K562 (cell line): ENCODE measurements around the gene CEBPB. TPM values are rescaled to one million over a fixed set of nuclear protein-coding genes. Genes with fewer than 3 reads are reported as not detected.

Experiments used
- ATAC-seq: fragments of 200-7000 bp; cut with Tn5 transposase; 3 replicates; pipeline ENCODE4 v1.9.1; 2020; ENCODE audit warnings: moderate library complexity
- BruUV-seq: library from RNA; stranded (reverse); fragments of 400-500 nt; replicated peaks from 2 replicates; lab custom pipeline; 2021; lab: Mats Ljungman, UMichigan
- CTCF ChIA-PET: fragments of 300-600 bp; formaldehyde crosslinking; extraction: SDS; loops from one replicate; lab custom pipeline; 2021; ENCODE audit warnings: low intra/inter-chr PET ratio; lab: Yijun Ruan, JAX
- POLR2A ChIA-PET: fragments of 300-600, 350-650 bp; sonication (Branson Sonifier 250); formaldehyde crosslinking; extraction: SDS; loops from one replicate; lab custom pipeline; 2021; ENCODE audit warnings: antibody characterized with exemption, inconsistent platforms; lab: Yijun Ruan, JAX
- DNase-seq, 4 experiments: peaks; one replicate each; pipeline versions ENCODE4 v3.0.0 to v3.0.0-alpha.2; 2011 to 2018; ENCODE audit warnings: low spot score in 3 of 4, mixed read lengths in 3 of 4; ENCODE audit errors: extremely low read depth in 1 of 4
- FAIRE-seq: peaks from 2 replicates; lab custom pipeline; 2011; peaks lifted over from hg19 to GRCh38; lab: Jason Lieb, UNC
- H2AFZ ChIP-seq: 2 replicates; pipeline ENCODE4 v1.6.0; 2011; ENCODE audit warnings: low read depth, low read length, control low read depth, inconsistent platforms
- H3K27ac ChIP-seq: fragments of 200-600 bp; 3 replicates; pipeline ENCODE4 v1.8.0; 2011; ENCODE audit warnings: low read depth, mild to moderate bottlenecking, control low read depth, inconsistent platforms, low read length, moderate library complexity, mixed read lengths; ENCODE audit errors: extremely low read depth
- H3K27me3 ChIP-seq, 2 experiments: fragments of 300-600 bp in 1 of 2; 2 replicates in 1 of 2; 3 replicates in 1 of 2; pipeline versions ENCODE4 v1.6.0 to v1.8.0; 2011; ENCODE audit warnings: inconsistent platforms in 2 of 2, low read length in 2 of 2, mild to moderate bottlenecking in 1 of 2, mixed read lengths in 1 of 2, moderate library complexity in 1 of 2; ENCODE audit not compliant: control insufficient read depth in 2 of 2, insufficient read depth in 2 of 2
- H3K36me3 ChIP-seq: fragments of 300-600 bp; 3 replicates; pipeline ENCODE4 v1.8.0; 2011; ENCODE audit warnings: mild to moderate bottlenecking, low read length, inconsistent platforms; ENCODE audit not compliant: control insufficient read depth, insufficient read depth
- H3K4me1 ChIP-seq, 2 experiments: fragments of 200-600 bp in 1 of 2; replicated peaks in 1 of 2; 2 replicates in 1 of 2; 3 replicates in 1 of 2; pipeline versions ENCODE4 v1.5.1 to v1.8.0; 2011; ENCODE audit warnings: inconsistent platforms in 2 of 2, low read length in 2 of 2, mild to moderate bottlenecking in 1 of 2, mixed read lengths in 1 of 2, moderate library complexity in 1 of 2; ENCODE audit not compliant: control insufficient read depth in 2 of 2, insufficient read depth in 2 of 2
- H3K4me2 ChIP-seq: 2 replicates; pipeline ENCODE4 v1.6.1; 2011; ENCODE audit warnings: low read length, control low read depth, inconsistent platforms, mixed read lengths; ENCODE audit not compliant: insufficient read depth
- H3K4me3 ChIP-seq: fragments of 200-600 bp; sonication (generic), shearing (Covaris generic); 2 replicates; pipeline ENCODE4 v1.5.1; 2016; ENCODE audit warnings: control low read depth, inconsistent platforms
- H3K79me2 ChIP-seq: fragments of 200-600 bp; 3 replicates; pipeline ENCODE4 v1.8.0; 2011; ENCODE audit warnings: low read length, inconsistent platforms; ENCODE audit not compliant: control insufficient read depth, insufficient read depth
- H3K9ac ChIP-seq, 2 experiments: 2 replicates each; pipeline versions ENCODE4 v1.6.0 to v1.6.1; 2011; ENCODE audit warnings: low read depth in 2 of 2, low read length in 2 of 2, control low read depth in 1 of 2, inconsistent platforms in 1 of 2, mild to moderate bottlenecking in 1 of 2, mixed read lengths in 1 of 2; ENCODE audit not compliant: insufficient read depth in 1 of 2
- H3K9me1 ChIP-seq: one replicate; pipeline ENCODE4 v1.6.0; 2011; ENCODE audit warnings: inconsistent platforms, mild to moderate bottlenecking, low read length, moderate library complexity; ENCODE audit not compliant: control insufficient read depth, insufficient read depth
- H3K9me3 ChIP-seq: replicated peaks from 2 replicates; pipeline ENCODE4 v1.5.1; 2011; ENCODE audit warnings: low read depth, low read length, inconsistent platforms; ENCODE audit not compliant: control insufficient read depth, insufficient read depth
- H4K20me1 ChIP-seq: replicated peaks from 2 replicates; pipeline ENCODE4 v1.6.1; 2011; ENCODE audit warnings: low read length, inconsistent platforms, mixed read lengths; ENCODE audit not compliant: control insufficient read depth, insufficient read depth
- HCFC1 ChIP-seq: IDR thresholded peaks from 2 replicates; pipeline ENCODE4 v1.6.1; 2012; ENCODE audit warnings: low read depth, low read length, improper control_type of control experiment
- HDAC6 ChIP-seq: IDR thresholded peaks from 2 replicates; pipeline ENCODE4 v1.6.1; 2012; ENCODE audit warnings: low read depth, mild to moderate bottlenecking, control low read depth, inconsistent platforms, low read length, moderate library complexity
- MLX ChIP-seq, 2 experiments: fragments of 450-650 bp in 1 of 2; sonication (generic) in 1 of 2; formaldehyde crosslinking; conservative IDR thresholded peaks; 2 replicates each; pipeline versions ENCODE4 v1.4.0 to v1.8.1; 2020 to 2022; ENCODE audit warnings: mild to moderate bottlenecking in 1 of 2, missing genetic modification reagents in 1 of 2
- PKNOX1 ChIP-seq: fragments of 450-650 bp; IDR thresholded peaks from 2 replicates; pipeline ENCODE4 v1.6.1; 2016
- POLR2AphosphoS2 ChIP-seq: IDR thresholded peaks from 2 replicates; pipeline ENCODE4 v1.6.1; 2012; ENCODE audit warnings: low read length, improper control_type of control experiment
- THAP7 ChIP-seq: fragments of 250-450 bp; sonication (Bioruptor Pico); IDR thresholded peaks from 2 replicates; pipeline ENCODE4 v1.5.0; 2021
- ZKSCAN1 ChIP-seq: fragments of 150-350 bp; IDR thresholded peaks from 2 replicates; pipeline ENCODE4 v1.6.1; 2016; ENCODE audit warnings: low read depth, low read length
- ZNF695 ChIP-seq: fragments of 450-650 bp; formaldehyde crosslinking; IDR thresholded peaks from 2 replicates; pipeline ENCODE4 v1.4.0; 2020; ENCODE audit warnings: mild to moderate bottlenecking, moderate library complexity
- WGBS: fragments of 100-300 bp; shearing (Covaris generic); methylation state at CpG from one replicate; pipeline ENCODE4 v1.1.6; 2016; ENCODE audit warnings: low coverage, mixed read lengths; ENCODE audit not compliant: insufficient coverage; ENCODE audit errors: missing lambda C conversion rate; 5-methylcytosine and 5-hydroxymethylcytosine counted together
- in situ Hi-C: fragments of 300-500 bp; cut with MboI; formaldehyde crosslinking; loops from 4 replicates; pipeline ENCODE4 v1.15.0; 2018; ENCODE audit warnings: inconsistent platforms, mixed read lengths
- intact Hi-C: fragments of 100-400 bp; cut with micrococcal nuclease; formaldehyde crosslinking; loops from 2 replicates; pipeline ENCODE4 v1.14.2; 2022
- polyA plus RNA-seq, 8 experiments: library from polyadenylated mRNA; depleted of rRNA in 4 of 8; stranded (reverse) in 5 of 8; unstranded in 3 of 8; fragments of >200 nt; fragmentation: Nextera tagmentation in 2 of 8; fragmentation: Illumina TruSeq in 1 of 8; extraction: Ambion mirVana in 2 of 8; extraction: Trizol in 1 of 8; gene quantifications; 2 replicates each; pipeline versions ENCODE4 v1.2.1 to v1.2.3, GENCODE V29; 2011 to 2014; ENCODE audit warnings: inconsistent platforms in 1 of 8, missing spikeins in 1 of 8
- total RNA-seq, 7 experiments: library from RNA; depleted of rRNA in 6 of 7; stranded (reverse); fragments of >200 nt in 6 of 7; fragmentation: Illumina TruSeq in 2 of 7; extraction: Trizol in 2 of 7; gene quantifications; 2 replicates each; pipeline versions ENCODE4 v1.2.1 to v1.2.3, GENCODE V29; 2011 to 2021; ENCODE audit warnings: low replicate concordance in 1 of 7

Gene CEBPB
- total and polyA plus RNA-seq, 9 of the 15 experiments (the other 6 are each of a cell fraction or from before 2014, with no cell fraction given): 1.2 to 72.6 (median 7.8) TPM

GRCh38 chr20:50190251-50191064 lies at the start of gene CEBPB (continued):
- TF ChIP-seq MLX (CRISPR knock-in tag; conservative IDR thresholded peaks at IDR 0.05) (peak in 1 of 2 experiments; percentile 75; a peak in 1 of 4 replicates), POLR2AphosphoS2 (peak; percentile 90), ZNF695 (no peak), THAP7 (CRISPR knock-in tag) (peak; percentile 54; the same call in 1 of the 2 replicates), HDAC6 (no peak), HCFC1 (no peak)

GRCh38 chr20:50141018-50141675 lies 49.5 kb upstream of the CEBPB start:
- H3K4me2 ChIP-seq: no peak overlapping the region
- H3K27me3 ChIP-seq: no peaks in the 10 kb centered on the region
- no peak for FAIRE-seq
- no peak for ATAC-seq
- ChIA-PET CTCF (no interaction called here), POLR2A (interaction anchor here (1.0 kb wide), 1 partner anchor 7 kb away, joined by 4 read pairs; no protein-coding TSS in a partner anchor)
- peaks cover 7% of the 10 kb centered on the region; the same call in 1 of the 2 replicates for H4K20me1 ChIP-seq
- peaks cover 64% of the 10 kb centered on the region for H3K36me3 ChIP-seq
- no peaks in the 10 kb centered on the region for H3K9me3 ChIP-seq
- intact Hi-C loops: no loop called here
- no peaks in the 10 kb centered on the region for H3K9me1 ChIP-seq
- 92% methylated on average over 6 of the region's 6 CpGs for WGBS
- in situ Hi-C loops: no loop called here
- BruUV-seq: no TSS peak
- peaks cover 4 to 25% of the 10 kb centered on the region in 2 experiments; a peak in 4 of 5 replicates for H3K4me1 ChIP-seq
- no peak overlapping the region for H3K4me3 ChIP-seq
- no peak overlapping the region for H3K9ac ChIP-seq
- TF ChIP-seq PKNOX1: no peak
- peak; percentile 93 for TF ChIP-seq ZKSCAN1
- TF ChIP-seq, all 486 proteins: peak for 1
- Histone ChIP-seq H2AFZ (no peak overlapping the region), H3K79me2 (peaks cover 44% of the 10 kb centered on the region), H3K27ac (no peak overlapping the region)
- DNase-seq: no peak
